HG03103 (cell line): Measurements from ENCODE around the gene TBL1XR1.
"Not testable (repeated sequence)": the region's sequence is repeated elsewhere in the genome, so short reads cannot be mapped to it uniquely, and the experiment has no call there.

ENCODE experiments used
- ATAC-seq: cut with Tn5 transposase; IDR thresholded peaks from one replicate; pipeline ENCODE4 v1.9.1; 2021; ENCODE audit warnings: low read depth; ENCODE audit not compliant: unreplicated experiment

TBL1XR1 gene

DNA sequence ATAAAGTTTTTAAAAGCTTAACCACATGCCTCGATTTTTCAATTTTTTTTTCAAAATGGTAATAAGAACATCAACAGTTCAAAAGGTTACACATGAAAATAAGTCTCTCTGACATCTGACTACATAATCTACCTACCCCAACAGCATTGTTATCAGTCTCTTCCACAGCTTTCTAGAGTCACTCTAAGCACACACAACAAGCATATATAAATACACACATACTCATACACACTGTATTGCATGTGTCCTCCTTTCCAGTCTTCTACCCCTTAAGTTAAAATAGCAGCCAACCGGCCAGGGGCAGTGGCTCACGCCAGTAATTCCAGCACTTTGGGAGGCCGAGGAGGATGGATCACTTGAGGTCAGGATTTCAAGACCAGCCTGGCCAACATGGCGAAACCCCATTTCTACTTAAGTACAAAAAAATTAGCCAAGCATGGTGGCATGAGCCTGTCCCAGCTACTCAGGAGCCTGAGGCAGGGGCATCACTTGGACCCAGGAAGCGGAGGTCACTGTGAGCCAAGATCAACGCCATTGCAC is 12.2 kb downstream of the TBL1XR1 start:
- peak; percentile 23 for ATAC-seq

DNA sequence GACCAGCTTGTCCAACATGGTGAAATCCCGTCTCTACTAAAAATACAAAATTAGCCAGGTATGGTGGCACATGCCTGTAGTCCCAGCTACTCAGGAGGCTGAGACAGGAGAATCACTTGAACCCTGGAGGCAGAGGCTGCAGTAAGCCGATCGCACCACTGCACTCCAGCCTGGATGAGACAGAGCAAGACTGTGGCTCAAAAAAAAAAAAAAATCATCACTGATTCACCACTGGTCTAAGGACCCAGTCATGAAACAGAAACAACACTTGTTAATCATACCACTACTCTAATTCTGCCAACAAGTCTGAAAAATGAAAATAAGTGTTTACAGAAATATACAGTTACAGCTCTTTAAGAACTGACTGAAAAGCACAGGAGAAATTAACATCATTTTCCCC is 12.7 kb downstream of the TBL1XR1 start:
- peak; percentile 67 for ATAC-seq

- ATAC-seq = no peak
Measured at GRCh38 chr3:177182352-177182751, 14.9 kb downstream of the TBL1XR1 start.

DNA sequence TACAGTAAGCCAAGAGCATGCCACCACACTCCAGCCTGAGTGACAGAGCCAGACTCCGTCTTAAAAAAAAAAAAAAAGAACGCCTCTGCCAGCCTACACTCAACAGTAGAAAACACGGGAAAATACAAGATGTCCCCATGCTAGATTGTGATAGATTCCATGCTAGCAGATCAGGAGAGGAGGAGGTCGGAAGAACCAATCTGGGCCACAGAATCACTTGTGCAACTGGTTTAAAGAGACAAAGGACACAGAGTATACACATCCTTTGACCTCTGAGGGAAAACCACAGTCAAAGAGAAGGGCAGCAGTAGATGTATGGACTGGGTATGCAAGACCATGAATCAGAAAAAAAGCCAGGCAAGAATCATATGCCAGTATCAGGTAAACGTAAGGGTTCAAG is 15.9 kb downstream of the TBL1XR1 start:
- ATAC-seq = no peak

DNA sequence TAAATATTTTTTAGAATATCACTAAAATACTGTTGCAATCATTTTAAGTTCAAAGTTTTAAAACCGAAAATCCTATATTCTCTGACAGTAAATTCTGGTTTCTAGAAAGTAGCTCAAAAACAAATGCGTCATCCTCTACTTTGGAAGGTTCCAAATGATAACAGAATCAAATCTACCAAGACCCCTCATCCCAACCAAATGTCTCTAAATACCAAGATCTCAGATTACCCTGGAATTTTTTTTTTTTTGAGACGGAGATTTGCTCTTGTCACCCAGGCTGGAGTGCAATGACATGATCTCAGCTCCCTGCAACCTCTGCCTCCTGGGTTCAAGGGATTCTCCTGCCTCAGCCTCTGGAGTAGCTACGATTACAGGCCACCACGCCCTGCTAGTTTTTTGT is 16.8 kb downstream of the TBL1XR1 start:
- no peak for ATAC-seq

DNA sequence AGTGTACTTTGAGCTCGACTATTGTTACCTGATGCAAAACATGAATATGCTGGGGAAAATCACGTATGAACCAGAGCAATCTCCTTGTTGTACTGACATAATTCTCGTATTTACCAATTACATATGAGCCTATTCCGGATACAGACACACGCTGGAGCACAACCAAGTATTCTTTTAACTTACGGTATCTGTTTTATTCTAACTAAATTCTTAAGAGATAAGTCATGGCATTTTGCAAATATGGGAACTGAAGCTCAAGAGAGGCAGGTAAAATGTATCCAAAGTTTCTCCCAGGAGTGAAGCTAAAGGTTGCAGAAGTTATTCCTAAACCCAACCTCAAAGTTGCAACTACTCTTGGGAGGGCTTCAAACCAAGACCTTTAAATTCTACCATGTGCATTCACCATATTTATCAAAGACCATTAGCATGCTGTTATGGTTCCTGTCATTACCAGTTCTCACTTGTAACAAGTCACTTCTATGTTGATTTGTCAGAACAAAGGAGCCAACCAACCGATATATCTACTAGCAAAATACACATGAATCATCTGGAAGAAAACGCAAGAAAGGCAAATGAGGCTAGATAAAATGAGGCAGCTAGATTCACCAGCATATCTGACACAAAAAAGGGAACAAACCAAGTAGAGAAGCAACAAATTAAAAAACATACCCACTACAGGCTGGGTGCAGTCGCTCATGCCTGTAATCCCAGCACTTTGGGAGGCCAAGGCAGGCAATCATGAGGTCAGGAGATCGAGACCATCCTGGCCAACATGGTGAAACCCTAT is 17.8 kb downstream of the TBL1XR1 start:
- ATAC-seq = no peak

- no peak for ATAC-seq
Measured at GRCh38 chr3:177177749-177178221, 19.5 kb downstream of the TBL1XR1 start.

GRCh38 chr3:177174607-177175170 is 22.6 kb downstream of the TBL1XR1 start:
- no peak for ATAC-seq

DNA sequence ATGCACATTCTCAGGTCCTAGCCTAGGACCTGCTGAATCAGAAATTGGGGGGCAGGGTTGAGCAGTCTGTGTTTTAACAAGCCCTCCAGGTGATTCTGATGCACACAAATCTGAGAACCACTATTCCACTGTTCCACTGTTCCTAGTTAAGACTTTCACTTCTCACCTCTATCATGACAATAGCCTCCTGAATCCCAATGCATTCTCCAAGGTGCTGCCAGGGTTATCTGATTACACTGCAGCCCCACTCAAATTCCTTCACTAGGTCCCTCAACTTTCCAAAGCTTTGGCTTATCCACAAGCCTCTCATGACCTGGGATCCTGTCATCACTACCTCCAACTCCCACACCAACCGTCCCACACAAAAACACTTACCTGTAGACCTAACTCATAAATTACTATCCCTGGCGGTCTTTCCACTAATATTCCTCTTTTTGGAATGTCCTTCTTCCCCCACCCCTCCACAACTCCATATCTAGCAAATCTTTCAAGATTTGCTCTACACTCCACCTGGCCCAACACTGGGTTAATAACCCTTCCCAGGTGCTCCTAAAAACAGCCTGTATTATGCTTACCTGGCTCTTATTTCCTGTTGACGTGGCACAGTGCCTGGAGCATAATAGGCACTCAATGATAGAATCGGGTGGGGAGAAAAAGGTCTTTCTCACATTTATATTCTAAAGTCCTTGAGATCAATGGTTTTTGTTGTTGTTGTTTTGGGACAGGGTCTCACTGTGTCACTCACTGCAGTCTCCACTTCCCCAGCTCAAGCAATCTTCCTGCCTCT is 27.2 kb downstream of the TBL1XR1 start:
- no peak for ATAC-seq

- no peak for ATAC-seq
Measured at GRCh38 chr3:177168431-177168830, 28.9 kb downstream of the TBL1XR1 start.

- ATAC-seq = no peak
Measured at GRCh38 chr3:177162742-177163141, 34.5 kb downstream of the TBL1XR1 start.

DNA sequence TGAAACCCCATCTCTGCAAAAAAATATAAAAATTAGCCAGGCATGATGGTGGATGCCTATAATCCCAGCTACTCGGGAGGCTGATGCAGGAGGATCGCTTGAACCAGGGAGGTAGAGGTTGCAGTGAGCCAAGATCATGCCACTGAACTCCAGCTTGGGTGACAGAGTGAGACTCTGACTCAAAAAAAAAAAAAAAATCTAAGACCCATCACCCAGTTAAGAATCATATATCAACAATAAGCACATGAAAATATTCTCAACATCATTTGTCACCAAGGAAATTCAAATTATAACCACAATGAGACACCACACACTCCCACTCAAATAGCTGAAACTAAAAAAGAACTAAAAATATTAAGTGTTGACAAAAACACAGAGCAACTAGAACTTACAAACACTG is 35.7 kb downstream of the TBL1XR1 start:
- not testable (repeated sequence) for ATAC-seq

GRCh38 chr3:177158461-177158860 is 38.8 kb downstream of the TBL1XR1 start:
- no peak for ATAC-seq

- no peak for ATAC-seq
Measured at GRCh38 chr3:177157492-177157891, 39.8 kb downstream of the TBL1XR1 start.

DNA sequence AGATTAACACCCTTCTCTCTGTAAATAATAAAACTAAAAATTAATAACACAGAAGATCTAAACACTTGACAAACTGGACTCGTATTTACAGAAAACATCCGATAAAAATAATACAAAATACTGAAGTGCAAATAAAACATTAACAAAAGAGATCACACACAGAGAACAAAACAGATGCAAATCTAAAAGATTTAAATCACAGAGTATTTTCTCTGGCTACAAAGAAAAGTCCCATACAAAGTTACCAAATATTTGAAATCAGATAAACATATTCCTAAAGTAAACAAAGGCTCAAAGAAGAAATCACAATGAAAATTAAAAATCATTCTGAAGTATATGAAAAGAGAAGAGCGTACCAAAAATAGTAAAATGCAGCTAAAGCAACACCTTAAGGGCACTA is 42.5 kb downstream of the TBL1XR1 start:
- no peak for ATAC-seq

DNA sequence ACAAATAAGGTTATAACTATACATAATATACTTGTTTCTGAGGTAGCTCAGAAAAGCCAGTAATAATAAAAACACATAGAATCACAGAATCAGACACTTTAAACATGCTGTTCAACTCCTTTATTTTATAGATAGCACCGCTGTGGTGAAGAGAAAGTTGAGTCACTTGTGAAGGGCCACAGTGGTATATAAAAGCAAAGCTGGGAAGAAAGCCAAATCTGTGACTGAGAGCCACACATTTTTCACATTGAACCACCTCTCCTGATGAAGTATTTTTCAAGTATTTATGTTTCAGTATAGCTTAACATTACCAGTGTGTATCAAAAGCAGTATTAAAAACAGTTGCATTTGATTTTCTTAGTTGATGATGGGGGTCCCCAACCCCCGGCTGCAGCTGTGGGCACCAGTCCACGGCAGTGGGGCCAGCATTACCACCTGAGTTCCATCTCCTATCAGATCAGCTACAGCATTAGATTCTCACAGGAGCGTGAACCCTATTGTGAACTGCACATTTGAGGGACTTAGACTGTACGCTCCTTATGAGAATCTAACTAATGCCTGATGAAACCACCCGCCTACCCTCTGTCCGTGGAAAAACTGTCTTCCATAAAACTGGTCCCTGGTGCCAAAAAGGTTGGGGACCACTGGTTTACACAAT is 46.2 kb downstream of the TBL1XR1 start:
- ATAC-seq = peak; percentile 88

GRCh38 chr3:177150218-177150916 is 46.9 kb downstream of the TBL1XR1 start:
- peak; percentile 5 for ATAC-seq

- no peak for ATAC-seq
Measured at GRCh38 chr3:177149106-177149505, 48.2 kb downstream of the TBL1XR1 start.

GRCh38 chr3:177147790-177148189 is 49.5 kb downstream of the TBL1XR1 start:
- no peak for ATAC-seq

GRCh38 chr3:177146646-177147045 is 50.6 kb downstream of the TBL1XR1 start:
- no peak for ATAC-seq
